ENCODE measurements around the gene DTD1.

- TF ChIP-seq CTCF (IDR thresholded peaks at IDR 0.05) = no peak
- no peak for TF ChIP-seq POLR2A (IDR thresholded peaks at IDR 0.05)
- no peak for TF ChIP-seq POLR2AphosphoS5 (IDR thresholded peaks at IDR 0.05)
These were observed 69.7 kb downstream of the DTD1 start for GRCh38 chr20:18657575-18657974.
